ENCODE data around the gene SH3D21. TPM values are rescaled to one million over a fixed set of nuclear protein-coding genes. Genes with fewer than 3 reads are reported as not detected.

Gene SH3D21
- total RNA-seq, 3 donors from 2014 or later: 12.3 to 18.0 (median 14.2) TPM

DNA sequence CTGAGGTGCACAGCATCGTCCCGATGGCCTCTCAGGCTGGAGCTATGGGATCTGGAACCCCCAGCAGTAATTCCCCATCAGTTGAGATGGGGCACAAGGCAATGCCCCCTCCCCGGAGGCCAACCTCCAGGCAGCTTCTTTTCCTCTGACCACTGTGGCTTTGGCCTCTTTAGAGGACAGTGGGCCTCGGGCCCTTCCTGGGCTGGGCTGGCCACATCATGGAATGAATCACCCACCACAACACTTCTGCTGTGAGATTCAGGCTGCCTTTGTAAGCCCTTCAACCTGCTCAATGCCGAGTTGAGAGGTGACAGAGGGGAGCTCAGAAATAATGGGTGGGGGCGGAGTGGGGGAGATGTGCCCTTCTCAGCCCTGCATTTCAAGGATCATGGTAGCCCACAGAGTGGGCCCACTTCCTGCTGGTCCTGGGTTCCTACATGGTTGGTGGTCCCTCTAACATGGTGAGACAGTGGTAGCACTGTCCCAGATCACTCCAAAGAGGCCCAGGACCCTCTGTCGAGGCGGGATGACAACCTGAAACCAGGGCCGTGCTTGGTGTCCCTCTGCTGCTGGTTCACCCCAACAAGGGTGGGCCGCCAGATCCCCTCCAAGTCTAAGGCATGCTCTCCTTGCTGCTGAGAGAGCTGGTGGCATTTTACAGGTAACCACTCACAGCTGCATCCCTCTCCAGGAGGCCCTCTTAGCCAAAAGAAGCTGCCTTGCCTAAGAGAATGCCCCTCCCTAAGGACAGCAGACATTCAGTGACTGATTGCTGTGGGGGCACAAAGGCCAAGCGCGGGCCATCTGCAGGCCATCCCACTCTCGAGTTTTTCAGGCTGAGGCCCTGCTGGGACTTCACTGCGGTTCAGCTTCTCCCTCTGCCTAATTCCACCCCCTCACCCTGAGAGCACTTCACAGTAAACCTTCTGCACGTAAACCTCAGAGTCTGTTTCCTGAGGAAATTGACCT, 47.0 kb downstream of the SH3D21 start:
- Histone ChIP-seq H3K36me3 (ENCODE audit: low read depth) (no peaks in the 10 kb centered on the region), H3K4me1 (ENCODE audit: low read depth) (no peaks in the 10 kb centered on the region), H3K4me3 (no peak overlapping the region), H3K9me3 (no peaks in the 10 kb centered on the region)
- TF ChIP-seq, protein P1, sequence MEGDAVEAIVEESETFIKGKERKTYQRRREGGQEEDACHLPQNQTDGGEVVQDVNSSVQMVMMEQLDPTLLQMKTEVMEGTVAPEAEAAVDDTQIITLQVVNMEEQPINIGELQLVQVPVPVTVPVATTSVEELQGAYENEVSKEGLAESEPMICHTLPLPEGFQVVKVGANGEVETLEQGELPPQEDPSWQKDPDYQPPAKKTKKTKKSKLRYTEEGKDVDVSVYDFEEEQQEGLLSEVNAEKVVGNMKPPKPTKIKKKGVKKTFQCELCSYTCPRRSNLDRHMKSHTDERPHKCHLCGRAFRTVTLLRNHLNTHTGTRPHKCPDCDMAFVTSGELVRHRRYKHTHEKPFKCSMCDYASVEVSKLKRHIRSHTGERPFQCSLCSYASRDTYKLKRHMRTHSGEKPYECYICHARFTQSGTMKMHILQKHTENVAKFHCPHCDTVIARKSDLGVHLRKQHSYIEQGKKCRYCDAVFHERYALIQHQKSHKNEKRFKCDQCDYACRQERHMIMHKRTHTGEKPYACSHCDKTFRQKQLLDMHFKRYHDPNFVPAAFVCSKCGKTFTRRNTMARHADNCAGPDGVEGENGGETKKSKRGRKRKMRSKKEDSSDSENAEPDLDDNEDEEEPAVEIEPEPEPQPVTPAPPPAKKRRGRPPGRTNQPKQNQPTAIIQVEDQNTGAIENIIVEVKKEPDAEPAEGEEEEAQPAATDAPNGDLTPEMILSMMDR (IDR thresholded peaks at IDR 0.05): no peak
- intact Hi-C loops (cut with DNase I, micrococcal nuclease): no loop called here
- DNase-seq (no peak), ATAC-seq (no peak)

DNA sequence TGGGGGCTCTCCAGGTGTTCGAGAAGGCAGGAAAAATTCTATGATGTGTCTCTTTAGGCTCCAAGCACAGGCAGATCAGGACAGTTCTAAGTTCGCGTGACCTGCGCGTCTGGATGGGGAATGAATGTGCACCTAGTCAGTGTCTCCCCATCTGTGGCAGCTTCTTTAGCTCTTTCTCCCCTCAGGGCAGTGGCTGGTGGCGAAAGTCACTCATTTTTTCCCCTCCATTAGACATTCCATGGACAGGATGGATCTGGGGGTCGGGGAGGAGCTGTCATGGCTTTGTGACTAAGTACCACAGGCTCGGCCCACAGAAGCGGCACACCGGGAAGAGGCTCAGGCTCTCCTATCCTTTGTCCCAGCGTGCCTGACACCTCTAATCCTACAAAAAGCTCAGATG, 48.3 kb downstream of the SH3D21 start:
- DNase-seq: no peak
- Histone ChIP-seq H3K4me1 (ENCODE audit: low read depth) (no peaks in the 10 kb centered on the region), H3K9me3 (no peaks in the 10 kb centered on the region), H3K36me3 (ENCODE audit: low read depth) (no peaks in the 10 kb centered on the region), H3K4me3 (no peak overlapping the region)
- no peak for ATAC-seq
- intact Hi-C loops (cut with DNase I, micrococcal nuclease): no loop called here
- TF ChIP-seq, protein P1 (IDR thresholded peaks at IDR 0.05): no peak

DNA sequence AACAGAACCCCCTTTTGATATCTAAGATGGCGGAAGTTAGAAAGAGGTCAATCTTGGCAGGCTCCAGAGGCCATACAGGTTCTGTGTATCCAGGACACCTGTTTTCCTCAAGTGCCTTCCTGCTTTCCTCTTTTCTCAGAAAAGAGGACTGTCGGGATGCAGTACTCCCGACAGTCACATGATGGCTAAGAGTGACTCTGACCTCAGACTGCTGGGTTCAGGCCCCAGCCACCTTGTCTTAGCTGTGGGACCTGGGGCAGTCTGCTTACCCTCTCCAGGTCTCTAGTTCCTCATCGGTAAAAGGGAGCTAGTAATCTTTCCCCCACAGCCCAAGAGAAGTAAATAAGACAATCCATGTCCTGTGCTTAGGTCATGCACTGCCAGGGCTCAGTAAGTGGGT, 49.6 kb downstream of the SH3D21 start:
- Histone ChIP-seq H3K4me3 (no peak overlapping the region), H3K9me3 (no peaks in the 10 kb centered on the region), H3K4me1 (ENCODE audit: low read depth) (no peaks in the 10 kb centered on the region), H3K36me3 (ENCODE audit: low read depth) (no peaks in the 10 kb centered on the region)
- TF ChIP-seq, protein P1 (IDR thresholded peaks at IDR 0.05): no peak
- DNase-seq (no peak), ATAC-seq (no peak)
- intact Hi-C loops (cut with DNase I, micrococcal nuclease): no loop called here

DNA sequence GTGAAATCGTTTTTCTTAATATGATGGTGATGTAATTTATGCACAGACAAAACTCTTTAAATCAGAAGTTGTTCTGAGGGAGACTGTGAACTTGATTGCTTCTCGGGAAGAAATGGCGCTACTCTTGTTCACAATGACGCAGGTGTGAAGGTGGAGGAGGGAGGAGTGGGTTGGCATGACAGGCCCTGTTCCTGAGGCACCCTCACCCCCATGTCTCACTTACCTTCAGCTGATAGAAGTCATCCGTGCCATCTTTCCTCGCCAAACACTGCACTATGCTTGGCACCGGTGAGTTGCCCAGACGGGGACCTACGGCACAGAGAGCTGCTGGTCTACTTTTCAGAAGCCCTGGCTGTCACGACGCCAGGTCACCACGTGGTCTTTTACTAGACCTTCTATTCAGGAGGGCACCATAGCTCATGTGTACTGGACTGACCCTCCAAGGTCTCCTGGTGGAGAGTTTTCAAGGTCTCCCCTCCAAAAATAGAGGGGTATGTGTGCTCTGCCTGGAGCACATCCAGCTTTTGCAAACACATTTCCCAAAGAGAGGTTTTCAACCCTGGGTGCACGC, 52.4 kb downstream of the SH3D21 start:
- Histone ChIP-seq H3K36me3 (ENCODE audit: low read depth) (no peaks in the 10 kb centered on the region), H3K9me3 (no peaks in the 10 kb centered on the region), H3K4me1 (ENCODE audit: low read depth) (no peaks in the 10 kb centered on the region), H3K4me3 (no peak overlapping the region)
- TF ChIP-seq, protein P1 (IDR thresholded peaks at IDR 0.05): no peak
- no peak for DNase-seq
- intact Hi-C loops (cut with DNase I, micrococcal nuclease): no loop called here
- no peak for ATAC-seq

DNA sequence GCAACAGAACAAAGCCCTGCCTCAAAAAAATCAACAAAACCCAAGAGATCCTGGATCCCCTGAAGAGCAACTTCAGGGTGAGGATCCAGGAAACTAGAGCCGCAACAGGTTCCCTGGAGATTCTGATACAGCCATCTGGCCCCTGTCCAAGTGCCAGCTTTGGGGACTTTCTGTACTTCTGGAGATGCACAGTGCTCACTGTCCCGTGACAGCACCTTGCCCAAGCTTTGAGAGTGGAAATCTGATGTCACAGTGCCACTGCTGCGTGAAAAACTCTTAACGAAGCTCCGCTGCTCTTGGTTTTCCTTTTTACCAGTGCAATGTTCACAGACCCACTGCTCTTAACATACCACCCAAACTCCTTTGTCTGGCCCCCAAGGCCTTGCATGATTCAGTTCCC, 53.2 kb downstream of the SH3D21 start:
- Histone ChIP-seq H3K4me3 (no peak overlapping the region), H3K9me3 (no peaks in the 10 kb centered on the region), H3K4me1 (ENCODE audit: low read depth) (no peaks in the 10 kb centered on the region), H3K36me3 (ENCODE audit: low read depth) (no peaks in the 10 kb centered on the region)
- no peak for DNase-seq
- TF ChIP-seq, protein P1 (IDR thresholded peaks at IDR 0.05): no peak
- no peak for ATAC-seq
- intact Hi-C loops (cut with DNase I, micrococcal nuclease): no loop called here
